Measurements from ENCODE around the gene MTRR.

Gene MTRR

GRCh38 chr5:7857926-7858632 lies 10.9 kb upstream of the MTRR start:
- no peak for DNase-seq

GRCh38 chr5:7866196-7866595 lies 2.8 kb upstream of the MTRR start:
- no peak for DNase-seq

GRCh38 chr5:7867260-7867659 lies 1.7 kb upstream of the MTRR start:
- no peak for DNase-seq

GRCh38 chr5:7868427-7868772 lies 548 bp upstream of the MTRR start:
- no peak for DNase-seq

GRCh38 chr5:7869474-7870136 lies 657 bp downstream of the MTRR start:
- no peak for DNase-seq

- DNase-seq: no peak
These were observed 2.7 kb downstream of the MTRR start for GRCh38 chr5:7871653-7872052.

GRCh38 chr5:7872517-7873130 lies 3.7 kb downstream of the MTRR start:
- no peak for DNase-seq

- peak; percentile 56 for DNase-seq
These were observed 4.3 kb downstream of the MTRR start for GRCh38 chr5:7873216-7873615.

- no peak for DNase-seq
These were observed 5.7 kb downstream of the MTRR start for GRCh38 chr5:7874639-7875038.

- DNase-seq: no peak
These were observed 6.2 kb downstream of the MTRR start for GRCh38 chr5:7875151-7875550.

- DNase-seq: no peak
These were observed 7.9 kb downstream of the MTRR start for GRCh38 chr5:7876867-7877266.

- no peak for DNase-seq
These were observed 8.9 kb downstream of the MTRR start for GRCh38 chr5:7877851-7878250.

GRCh38 chr5:7878381-7878873 lies 9.5 kb downstream of the MTRR start:
- DNase-seq: no peak

- DNase-seq: no peak
These were observed 12.1 kb downstream of the MTRR start for GRCh38 chr5:7881091-7881490.

GRCh38 chr5:7881816-7882215 lies 12.9 kb downstream of the MTRR start:
- no peak for DNase-seq

- DNase-seq: no peak
These were observed 14.0 kb downstream of the MTRR start for GRCh38 chr5:7882926-7883325.

- no peak for DNase-seq
These were observed 15.7 kb downstream of the MTRR start for GRCh38 chr5:7884491-7885267.

GRCh38 chr5:7886849-7887475 lies 18.0 kb downstream of the MTRR start:
- peak; percentile 59 for DNase-seq

GRCh38 chr5:7888901-7889300 lies 20.0 kb downstream of the MTRR start:
- DNase-seq: no peak

GRCh38 chr5:7894439-7894838 lies 25.5 kb downstream of the MTRR start:
- DNase-seq: no peak

- no peak for DNase-seq
These were observed 25.9 kb downstream of the MTRR start for GRCh38 chr5:7894860-7895259.

- peak; percentile 17 for DNase-seq
These were observed 28.2 kb downstream of the MTRR start for GRCh38 chr5:7897014-7897600.

- DNase-seq: no peak
These were observed 33.3 kb downstream of the MTRR start for GRCh38 chr5:7902201-7902600.
